ENCODE results near the gene SUOX. TPM values are rescaled to one million over a fixed set of nuclear protein-coding genes. Genes with fewer than 3 reads are reported as not detected.

The SUOX gene
- 9.1 and 10.8 TPM in 2 replicates for total RNA-seq

DNA sequence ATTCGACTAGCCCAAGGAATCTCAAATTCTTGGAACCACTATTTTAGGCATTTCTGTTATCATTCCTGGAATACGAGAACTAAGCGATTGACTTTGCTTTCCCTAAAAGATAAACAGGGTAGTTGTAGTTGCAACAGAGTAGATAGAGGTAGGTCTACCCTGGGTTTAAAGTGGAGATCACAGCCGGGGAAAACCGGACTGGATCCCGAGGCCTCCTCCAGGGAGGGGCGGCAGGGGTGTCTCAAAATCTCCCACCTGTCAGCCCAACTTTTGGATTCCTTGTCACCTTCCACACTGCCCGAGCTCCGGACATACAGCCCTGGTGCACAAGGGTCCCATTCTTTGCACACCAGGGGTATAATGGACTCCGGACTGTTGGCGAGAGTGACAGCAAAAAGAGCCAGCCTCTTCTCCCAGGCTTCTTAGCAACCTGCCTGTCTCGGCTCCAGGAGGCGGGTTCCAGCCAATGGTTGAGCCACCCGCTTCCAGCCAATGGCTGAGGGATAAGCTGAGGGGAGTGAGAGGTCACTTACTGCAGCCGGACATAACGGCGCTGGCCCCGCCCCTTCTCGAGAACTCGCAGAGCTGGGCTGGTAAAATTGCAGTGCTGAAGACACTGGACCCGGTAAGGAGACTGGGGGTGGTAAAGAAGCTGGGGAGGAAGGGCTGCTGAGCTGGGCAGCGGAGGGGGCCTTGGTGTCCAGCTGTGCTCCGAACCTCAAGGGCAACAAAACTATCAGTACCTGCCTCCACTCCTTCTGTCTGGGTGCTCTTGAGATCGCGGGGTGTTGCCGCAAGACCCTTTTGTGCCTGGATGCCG, at the start of gene SUOX:
SUOX (plus strand) TSS at position 562 of the 820 bp plus-strand sequence. CDS start 4,946 bp downstream, outside the sequence.

GRCh38 chr12:55965941-55966407, 31.1 kb upstream of the SUOX start, which contains the start of gene PMEL:
Gene PMEL (minus strand): TSS chr12:55966042. CDS start chr12:55966011, 31 bp downstream.

DNA sequence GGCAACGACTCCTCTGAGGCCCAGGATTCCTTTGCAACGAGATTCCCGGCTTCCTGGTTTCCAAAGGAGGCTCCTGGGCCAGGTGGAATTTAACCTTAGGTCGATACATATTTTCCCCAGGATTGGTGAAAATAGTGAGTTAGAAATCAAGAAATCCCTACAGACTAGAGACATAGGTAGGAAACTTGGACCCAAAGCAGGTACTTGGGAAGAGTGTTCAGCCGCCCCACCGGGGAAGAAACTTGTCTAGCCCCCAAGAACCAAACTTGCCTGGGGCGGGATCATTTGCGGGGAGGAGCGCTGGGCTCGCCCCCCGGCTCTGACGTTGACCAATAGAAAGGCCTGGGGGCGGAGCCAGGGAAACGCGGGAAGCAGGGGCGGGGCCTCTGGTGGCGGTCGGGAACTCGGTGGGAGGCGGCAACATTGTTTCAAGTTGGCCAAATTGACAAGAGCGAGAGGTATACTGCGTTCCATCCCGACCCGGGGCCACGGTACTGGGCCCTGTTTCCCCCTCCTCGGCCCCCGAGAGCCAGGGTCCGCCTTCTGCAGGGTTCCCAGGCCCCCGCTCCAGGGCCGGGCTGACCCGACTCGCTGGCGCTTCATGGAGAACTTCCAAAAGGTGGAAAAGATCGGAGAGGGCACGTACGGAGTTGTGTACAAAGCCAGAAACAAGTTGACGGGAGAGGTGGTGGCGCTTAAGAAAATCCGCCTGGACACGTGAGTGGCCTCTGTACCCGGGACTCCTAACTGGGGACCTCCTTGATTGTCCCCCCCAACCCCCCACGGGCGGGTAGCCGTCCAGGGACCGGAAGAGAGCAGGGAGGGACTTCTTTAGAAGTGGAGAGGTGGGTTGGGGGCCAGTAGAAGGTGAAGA, 30.4 kb upstream of the SUOX start, which contains the start of gene CDK2:
CDK2 (plus strand) TSS at position 423 of the 874 bp plus-strand sequence; CDS start at position 602, 179 bp downstream.

GRCh38 chr12:55973599-55974307, 23.3 kb upstream of the SUOX start, which contains the start of gene RAB5B:
Gene RAB5B (plus strand): TSS chr12:55974078. CDS start chr12:55986961, 12,883 bp downstream.

GRCh38 chr12:56020423-56021184, 23.5 kb downstream of the SUOX start, which contains the start of gene IKZF4:
Gene IKZF4 (plus strand): TSS chr12:56021043. CDS start chr12:56021494, 451 bp downstream.

DNA sequence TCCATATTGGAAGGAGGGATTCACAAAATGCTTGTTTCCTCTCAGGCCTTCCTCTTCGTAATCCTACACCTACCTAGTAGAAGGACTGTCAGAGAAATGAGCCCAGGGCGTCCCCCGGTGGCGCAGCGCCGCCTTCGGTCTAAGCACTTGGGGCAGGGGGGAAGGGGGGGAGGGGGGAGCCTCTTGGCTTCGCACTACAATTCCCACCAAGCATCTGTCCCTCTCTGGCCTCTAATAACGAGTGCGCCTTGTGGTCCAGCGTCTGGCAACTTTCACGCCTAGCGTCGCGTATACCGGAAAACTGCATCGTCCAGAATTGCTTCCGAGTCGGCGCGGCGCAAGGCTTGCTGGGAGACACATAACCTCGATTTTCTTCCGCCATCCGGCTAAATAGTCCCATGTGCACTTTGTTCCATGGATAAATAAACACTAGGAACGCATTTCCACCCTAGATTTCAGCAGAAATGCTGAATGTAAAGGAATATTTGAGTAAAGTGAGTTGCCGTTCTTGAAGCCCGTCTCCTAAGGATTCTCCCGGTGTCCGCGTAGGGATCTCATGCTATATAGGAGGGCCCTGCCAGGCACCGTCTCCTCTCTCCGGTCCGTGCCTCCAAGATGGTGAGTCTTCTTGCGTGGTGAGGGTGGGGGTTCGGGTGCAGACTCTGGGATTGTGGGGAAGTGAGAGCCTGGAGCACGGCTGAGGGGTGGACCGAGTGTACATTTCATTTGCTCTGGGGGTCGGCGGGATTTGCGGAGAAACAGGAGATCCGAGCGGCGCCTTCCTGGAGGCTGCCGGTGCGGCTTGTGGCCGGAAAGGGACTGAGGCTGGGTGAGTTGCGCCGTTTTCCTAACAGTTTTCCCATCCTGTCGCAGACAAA, 44.7 kb downstream of the SUOX start, which contains the start of gene RPS26:
RPS26 (plus strand) TSS at position 367 of the 878 bp plus-strand sequence; CDS start at position 616, 249 bp downstream.

Other genes with a start within 250 kb of the SUOX start
- 101 and 113 TPM in 2 replicates for gene SARNP, start 179.6 kb upstream of the SUOX start, total RNA-seq
- 21.9 and 26.2 TPM in 2 replicates for gene ORMDL2, start 179.2 kb upstream of the SUOX start, total RNA-seq
- gene DNAJC14, start 167.7 kb upstream of the SUOX start, total RNA-seq, result 70.1 and 78.6 TPM in 2 replicates
- gene MMP19, start 154.3 kb upstream of the SUOX start, total RNA-seq, result 2.7 and 5.2 TPM in 2 replicates
- gene PYM1, start 69.4 kb upstream of the SUOX start, total RNA-seq, result 24.9 and 32.4 TPM in 2 replicates
- 29.8 and 32.7 TPM in 2 replicates for gene DGKA, start 66.1 kb upstream of the SUOX start, total RNA-seq
- gene PMEL, start 31.2 kb upstream of the SUOX start, total RNA-seq, result 0.22 and 1.5 TPM in 2 replicates
- 12.2 and 28.4 TPM in 2 replicates for gene CDK2, start 30.4 kb upstream of the SUOX start, total RNA-seq
- 41.6 and 51.5 TPM in 2 replicates for gene RAB5B, start 23.2 kb upstream of the SUOX start, total RNA-seq
- 1.5 TPM in 2 replicates for gene IKZF4, start 23.8 kb downstream of the SUOX start, total RNA-seq
- 174 and 483 TPM in 2 replicates for gene RPS26, start 44.6 kb downstream of the SUOX start, total RNA-seq
- 0.11 and 0.75 TPM in 2 replicates for gene ERBB3, start 82.9 kb downstream of the SUOX start, total RNA-seq
- 107 and 254 TPM in 2 replicates for gene PA2G4, start 107.3 kb downstream of the SUOX start, total RNA-seq
- gene RPL41, start 119.4 kb downstream of the SUOX start, total RNA-seq, result 1,557 and 2,417 TPM in 2 replicates
- gene ZC3H10, start 121.0 kb downstream of the SUOX start, total RNA-seq, result 4.7 and 6.3 TPM in 2 replicates
- gene ESYT1, start 131.0 kb downstream of the SUOX start, total RNA-seq, result 475 and 484 TPM in 2 replicates
- gene MYL6B, start 155.3 kb downstream of the SUOX start, total RNA-seq, result 59.2 and 112 TPM in 2 replicates
- 2,082 and 2,483 TPM in 2 replicates for gene MYL6, start 161.1 kb downstream of the SUOX start, total RNA-seq
- 46.2 and 47.1 TPM in 2 replicates for gene SMARCC2, start 192.2 kb downstream of the SUOX start, total RNA-seq
- gene RNF41, start 224.6 kb downstream of the SUOX start, total RNA-seq, result 117 and 180 TPM in 2 replicates
- gene NABP2, start 227.1 kb downstream of the SUOX start, total RNA-seq, result 19.0 and 34.4 TPM in 2 replicates
- 1.00 TPM in 1 of 2 replicates, not detected in the other for gene SLC39A5, start 232.8 kb downstream of the SUOX start, total RNA-seq